T-cell (primary cell): ENCODE results near the gene RNF213. TPM values are rescaled to one million over a fixed set of nuclear protein-coding genes. Genes with fewer than 3 reads are reported as not detected.
A peak's percentile ranks its signal among the peaks of the same experiment; 100 is the strongest.

ENCODE experiments used
- ATAC-seq, 4 experiments: fragments of 200-7000 bp in 3 of 4; fragments of 150-1000 bp in 1 of 4; cut with Tn5 transposase; replicated peaks in 1 of 4; 1 replicate in 3 of 4; 2 replicates in 1 of 4; pipeline ENCODE4 v1.10.0; 2021; ENCODE audit warnings: moderate library complexity in 3 of 4, mild to moderate bottlenecking in 2 of 4, moderate number of reproducible peaks in 1 of 4
- CTCF ChIA-PET, 2 donors: fragments of 300-600 bp; sonication (Branson Sonifier 250); formaldehyde crosslinking; loops; one replicate each; lab custom pipeline; 2022; ENCODE audit warnings: antibody characterized with exemption in 2 of 2; lab: Charles Lee
- POLR2A ChIA-PET, 2 donors: fragments of 300-600 bp; sonication (Branson Sonifier 250); formaldehyde crosslinking; loops; one replicate each; lab custom pipeline; 2022; ENCODE audit warnings: antibody characterized with exemption in 2 of 2; lab: Charles Lee
- DNase-seq, 35 experiments: peaks; one replicate each; pipeline versions ENCODE4 v3.0.0 to v3.0.0-alpha.2; 2013 to 2023
- H3K27ac ChIP-seq: one replicate; pipeline ENCODE4 v1.5.1; 2013; ENCODE audit warnings: low read length
- H3K27me3 ChIP-seq, 2 experiments: replicated peaks in 1 of 2; 1 replicate in 1 of 2; 2 replicates in 1 of 2; pipeline versions ENCODE4 v1.6.1 to v1.7.0; 2013; ENCODE audit warnings: low read length in 1 of 2, mixed read lengths in 1 of 2; ENCODE audit not compliant: control insufficient read depth in 2 of 2, insufficient read depth in 2 of 2; ENCODE audit errors: extremely low read depth in 1 of 2
- H3K36me3 ChIP-seq, 2 donors: 1 replicate in 1 of 2; 2 replicates in 1 of 2; pipeline versions ENCODE4 v1.6.1 to v1.7.0; 2013; ENCODE audit warnings: low read length in 1 of 2; ENCODE audit not compliant: control insufficient read depth in 2 of 2, insufficient read depth in 1 of 2; ENCODE audit errors: extremely low read depth in 1 of 2
- H3K4me1 ChIP-seq, 2 experiments: 1 replicate in 1 of 2; 2 replicates in 1 of 2; pipeline versions ENCODE4 v1.6.1 to v1.7.0; 2013; ENCODE audit warnings: low read length in 2 of 2, mixed read lengths in 1 of 2; ENCODE audit not compliant: insufficient read depth in 2 of 2, control insufficient read depth in 1 of 2; ENCODE audit errors: extremely low read depth in 1 of 2
- H3K4me3 ChIP-seq, 2 donors: 1 replicate in 1 of 2; 2 replicates in 1 of 2; pipeline versions ENCODE4 v1.5.1 to v1.7.0; 2013; ENCODE audit warnings: mild to moderate bottlenecking in 2 of 2, low read length in 1 of 2, moderate library complexity in 1 of 2; ENCODE audit not compliant: control insufficient read depth in 1 of 2; ENCODE audit errors: extremely low read depth in 1 of 2
- H3K9me3 ChIP-seq: 2 replicates; pipeline ENCODE4 v1.7.0; 2013
- H3K27ac Mint-ChIP-seq, 2 donors: one replicate each; pipeline ENCODE4 v1.8.0; 2020 to 2021; ENCODE audit warnings: mild to moderate bottlenecking in 2 of 2, mixed read lengths in 2 of 2
- H3K27me3 Mint-ChIP-seq, 2 donors: one replicate each; pipeline ENCODE4 v1.8.0; 2021 to 2022; ENCODE audit warnings: mixed read lengths in 2 of 2
- H3K36me3 Mint-ChIP-seq: one replicate; pipeline ENCODE4 v1.8.0; 2021; ENCODE audit warnings: mixed read lengths
- H3K4me1 Mint-ChIP-seq, 3 donors: one replicate each; pipeline ENCODE4 v1.8.0; 2020 to 2022; ENCODE audit warnings: mixed read lengths in 3 of 3, mild to moderate bottlenecking in 1 of 3
- H3K4me3 Mint-ChIP-seq, 3 donors: one replicate each; pipeline ENCODE4 v1.8.0; 2020 to 2022; ENCODE audit warnings: mild to moderate bottlenecking in 3 of 3, mixed read lengths in 3 of 3, moderate library complexity in 3 of 3
- H3K9me3 Mint-ChIP-seq, 3 donors: one replicate each; pipeline ENCODE4 v1.8.0; 2020 to 2022; ENCODE audit warnings: mixed read lengths in 3 of 3
- WGBS: methylation state at CpG from one replicate; pipeline ENCODE4 v1.1.5; 2013; ENCODE audit warnings: missing lambda C conversion rate; ENCODE audit not compliant: insufficient coverage; 5-methylcytosine and 5-hydroxymethylcytosine counted together
- total RNA-seq, 35 experiments: library from RNA in 6 of 35; stranded (reverse) in 6 of 35; fragments of 120-200 nt in 1 of 35; gene quantifications; one replicate each; pipeline versions ENCODE4 v1.2.1 to v1.2.4 and lab custom pipeline; 2013 to 2026

RNF213 gene
- total RNA-seq, 5 donors from 2014 or later (not counting 1 experiment from before 2014, with no cell fraction given) = 433 to 628 (median 590) TPM

DNA sequence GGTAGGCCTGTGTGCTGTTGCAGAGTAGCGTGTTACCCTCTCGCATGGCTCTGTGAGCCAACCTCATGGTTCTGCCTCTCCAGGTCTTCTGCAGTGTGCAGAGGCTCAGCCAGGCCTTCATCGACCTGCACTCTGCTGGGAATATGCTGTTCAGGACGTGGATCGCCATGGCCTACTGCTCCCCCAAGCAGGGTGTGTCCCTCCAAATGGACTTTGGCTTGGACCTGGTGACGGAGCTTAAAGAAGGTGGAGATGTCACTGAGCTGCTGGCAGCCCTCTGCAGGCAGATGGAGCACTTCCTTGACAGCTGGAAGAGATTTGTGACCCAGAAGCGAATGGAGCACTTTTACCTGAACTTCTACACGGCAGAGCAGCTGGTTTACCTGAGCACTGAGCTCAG is 78.5 kb downstream of the RNF213 start:
- Histone ChIP-seq H3K36me3 (peaks cover 25 to 87% of the 10 kb centered on the region in 2 donors), H3K4me1 (peaks cover 0 to 5% of the 10 kb centered on the region in 2 experiments), H3K9me3 (no peaks in the 10 kb centered on the region), H3K27ac (no peak overlapping the region), H3K4me3 (no peak overlapping the region), H3K27me3 (no peaks in the 10 kb centered on the region)
- CTCF ChIA-PET = no interaction called here
- Mint-ChIP-seq H3K36me3 (peaks cover 56% of the 10 kb centered on the region), H3K9me3 (no peaks in the 10 kb centered on the region), H3K27me3 (no peaks in the 10 kb centered on the region), H3K4me1 (peaks cover 0 to 4% (median 0%) of the 10 kb centered on the region in 3 donors), H3K4me3 (no peak overlapping the region), H3K27ac (no peak overlapping the region)
- 95% methylated on average over 8 of the region's 8 CpGs for WGBS
- DNase-seq (no peak), ATAC-seq (no peak)
- POLR2A ChIA-PET = no interaction called here

DNA sequence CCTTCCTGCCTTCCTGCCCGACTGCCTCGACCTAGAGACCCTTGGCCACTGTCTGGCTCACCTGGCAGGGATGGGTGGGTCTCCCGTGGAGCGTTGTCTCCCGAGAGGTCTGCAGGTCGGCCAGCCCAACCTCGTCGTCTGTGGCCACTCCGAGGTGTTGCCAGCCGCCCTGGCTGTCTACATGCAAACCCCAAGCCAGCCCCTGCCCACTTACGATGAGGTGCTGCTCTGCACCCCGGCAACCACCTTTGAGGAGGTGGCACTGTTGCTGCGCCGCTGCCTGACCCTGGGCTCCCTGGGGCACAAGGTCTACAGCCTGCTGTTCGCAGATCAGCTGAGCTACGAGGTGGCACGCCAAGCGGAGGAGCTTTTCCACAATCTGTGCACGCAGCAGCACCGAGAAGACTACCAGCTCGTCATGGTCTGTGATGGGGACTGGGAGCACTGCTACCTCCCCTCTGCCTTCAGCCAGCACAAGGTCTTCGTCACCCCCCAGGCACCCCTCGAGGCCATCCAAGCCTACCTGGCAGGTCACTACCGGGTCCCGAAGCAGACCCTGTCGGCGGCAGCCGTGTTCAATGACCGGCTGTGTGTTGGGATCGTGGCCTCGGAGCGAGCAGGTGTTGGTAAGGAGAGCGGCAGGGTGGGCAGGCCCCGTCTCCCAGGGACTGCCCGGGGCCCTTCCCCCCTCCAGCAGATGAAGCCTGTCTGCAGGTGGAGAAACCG is 79.2 kb downstream of the RNF213 start:
- WGBS = 96% methylated on average over 30 of the region's 36 CpGs
- DNase-seq = no peak
- Mint-ChIP-seq H3K4me1 (peaks cover 0 to 4% (median 0%) of the 10 kb centered on the region in 3 donors), H3K36me3 (peaks cover 61% of the 10 kb centered on the region), H3K9me3 (no peaks in the 10 kb centered on the region), H3K27ac (no peak overlapping the region), H3K4me3 (no peak overlapping the region), H3K27me3 (no peaks in the 10 kb centered on the region)
- peaks cover 24 to 91% of the 10 kb centered on the region in 2 donors for H3K36me3 ChIP-seq
- peak in 1 of 4 experiments; percentile 8 for ATAC-seq
- no peak overlapping the region for H3K4me3 ChIP-seq
- H3K9me3 ChIP-seq = no peaks in the 10 kb centered on the region
- CTCF ChIA-PET = interaction anchor here in 1 of 2 donors (0.5 kb wide), 1 partner anchor 594 kb away, joined by 3 read pairs; no protein-coding TSS in a partner anchor
- H3K27me3 ChIP-seq = no peaks in the 10 kb centered on the region
- H3K27ac ChIP-seq = no peak overlapping the region
- POLR2A ChIA-PET = no interaction called here
- peaks cover 0 to 5% of the 10 kb centered on the region in 2 experiments for H3K4me1 ChIP-seq

GRCh38 chr17:80345321-80345720 is 84.7 kb downstream of the RNF213 start:
- ATAC-seq (no peak), DNase-seq (no peak)
- H3K4me1 Mint-ChIP-seq = peaks cover 0 to 11% (median 0%) of the 10 kb centered on the region in 3 donors
- Histone ChIP-seq H3K27ac (no peak overlapping the region), H3K36me3 (peaks cover 16 to 92% of the 10 kb centered on the region in 2 donors), H3K9me3 (no peaks in the 10 kb centered on the region), H3K4me1 (no peaks in the 10 kb centered on the region), H3K4me3 (no peak overlapping the region), H3K27me3 (no peaks in the 10 kb centered on the region)
- no peak overlapping the region for H3K27ac Mint-ChIP-seq
- H3K27me3 Mint-ChIP-seq = no peaks in the 10 kb centered on the region
- WGBS = 94% methylated on average over 15 of the region's 15 CpGs
- POLR2A ChIA-PET = no interaction called here
- CTCF ChIA-PET = no interaction called here
- H3K9me3 Mint-ChIP-seq = no peaks in the 10 kb centered on the region
- H3K4me3 Mint-ChIP-seq = no peak overlapping the region
- peaks cover 69% of the 10 kb centered on the region for H3K36me3 Mint-ChIP-seq

- Histone ChIP-seq H3K9me3 (no peaks in the 10 kb centered on the region), H3K36me3 (peaks cover 15 to 96% of the 10 kb centered on the region in 2 donors), H3K27ac (no peak overlapping the region), H3K4me3 (no peak overlapping the region), H3K27me3 (no peaks in the 10 kb centered on the region), H3K4me1 (no peaks in the 10 kb centered on the region)
- CTCF ChIA-PET = no interaction called here
- no peak for DNase-seq
- no peak for ATAC-seq
- peaks cover 76% of the 10 kb centered on the region for H3K36me3 Mint-ChIP-seq
- no peaks in the 10 kb centered on the region for H3K9me3 Mint-ChIP-seq
- H3K27ac Mint-ChIP-seq = no peak overlapping the region
- WGBS = 98% methylated on average over 25 of the region's 27 CpGs
- H3K27me3 Mint-ChIP-seq = no peaks in the 10 kb centered on the region
- H3K4me3 Mint-ChIP-seq = no peak overlapping the region
- H3K4me1 Mint-ChIP-seq = peaks cover 0 to 11% (median 0%) of the 10 kb centered on the region in 3 donors
- POLR2A ChIA-PET = interaction anchor here in 1 of 2 donors (0.5 kb wide), 1 partner anchor 11 kb away, joined by 7 read pairs; no protein-coding TSS in a partner anchor
Observed at GRCh38 chr17:80345841-80346497, 85.3 kb downstream of the RNF213 start.

GRCh38 chr17:80346498-80347275 is 86.0 kb downstream of the RNF213 start:
- POLR2A ChIA-PET = no interaction called here
- Mint-ChIP-seq H3K27me3 (no peaks in the 10 kb centered on the region), H3K27ac (no peak overlapping the region), H3K36me3 (peaks cover 78% of the 10 kb centered on the region), H3K4me1 (peaks cover 0 to 7% (median 0%) of the 10 kb centered on the region in 3 donors), H3K4me3 (no peak overlapping the region), H3K9me3 (no peaks in the 10 kb centered on the region)
- DNase-seq = no peak
- H3K27me3 ChIP-seq = no peaks in the 10 kb centered on the region
- ATAC-seq = no peak
- no peak overlapping the region for H3K27ac ChIP-seq
- 97% methylated on average over 30 of the region's 38 CpGs for WGBS
- H3K4me1 ChIP-seq = no peaks in the 10 kb centered on the region
- CTCF ChIA-PET = no interaction called here
- H3K36me3 ChIP-seq = peaks cover 14 to 96% of the 10 kb centered on the region in 2 donors
- H3K4me3 ChIP-seq = no peak overlapping the region
- H3K9me3 ChIP-seq = no peaks in the 10 kb centered on the region

DNA sequence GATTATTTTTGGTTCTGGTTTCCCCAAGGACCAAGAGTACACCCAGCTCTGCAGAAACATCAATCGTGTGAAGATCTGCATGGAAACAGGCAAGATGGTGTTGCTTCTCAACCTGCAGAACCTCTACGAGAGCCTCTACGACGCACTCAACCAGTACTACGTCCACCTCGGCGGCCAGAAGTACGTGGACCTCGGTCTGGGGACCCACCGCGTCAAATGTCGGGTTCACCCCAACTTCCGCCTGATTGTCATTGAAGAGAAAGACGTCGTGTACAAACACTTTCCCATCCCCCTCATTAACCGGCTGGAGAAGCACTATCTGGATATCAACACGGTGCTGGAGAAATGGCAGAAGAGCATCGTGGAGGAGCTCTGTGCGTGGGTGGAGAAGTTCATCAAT is 86.9 kb downstream of the RNF213 start:
- ATAC-seq (no peak), DNase-seq (no peak)
- POLR2A ChIA-PET = no interaction called here

More for the DNA sequence above, 86.9 kb downstream of the RNF213 start:
- no peaks in the 10 kb centered on the region for H3K9me3 ChIP-seq
- Mint-ChIP-seq H3K4me3 (no peak overlapping the region), H3K9me3 (no peaks in the 10 kb centered on the region), H3K27ac (no peak overlapping the region), H3K27me3 (no peaks in the 10 kb centered on the region), H3K4me1 (peaks cover 0 to 7% (median 0%) of the 10 kb centered on the region in 3 donors), H3K36me3 (peaks cover 84% of the 10 kb centered on the region)
- WGBS = 96% methylated on average over 18 of the region's 19 CpGs
- CTCF ChIA-PET = no interaction called here
- H3K27me3 ChIP-seq = no peaks in the 10 kb centered on the region
- no peak overlapping the region for H3K4me3 ChIP-seq
- H3K4me1 ChIP-seq = no peaks in the 10 kb centered on the region
- H3K27ac ChIP-seq = no peak overlapping the region
- H3K36me3 ChIP-seq = peaks cover 18 to 99% of the 10 kb centered on the region in 2 donors
